Body of pancreas (tissue), 4 donors: Measurements from ENCODE around the gene SPIRE2.

Source experiments
- POLR2A ChIP-seq, 3 donors: fragments of 450-650 bp; IDR thresholded peaks; one replicate each; pipeline ENCODE4 v1.6.1; 2016; ENCODE audit warnings: antibody characterized with exemption in 3 of 3, mild to moderate bottlenecking in 2 of 3
- TF ChIP-seq, protein P1 (sequence below), 7 experiments: fragments of 450-650 bp in 4 of 7; fragments of 200-600 bp in 3 of 7; sonication (generic) in 3 of 7; IDR thresholded peaks; one replicate each; pipeline ENCODE4 v1.5.1; 2016 to 2019; ENCODE audit warnings: antibody characterized with exemption in 7 of 7

DNA sequence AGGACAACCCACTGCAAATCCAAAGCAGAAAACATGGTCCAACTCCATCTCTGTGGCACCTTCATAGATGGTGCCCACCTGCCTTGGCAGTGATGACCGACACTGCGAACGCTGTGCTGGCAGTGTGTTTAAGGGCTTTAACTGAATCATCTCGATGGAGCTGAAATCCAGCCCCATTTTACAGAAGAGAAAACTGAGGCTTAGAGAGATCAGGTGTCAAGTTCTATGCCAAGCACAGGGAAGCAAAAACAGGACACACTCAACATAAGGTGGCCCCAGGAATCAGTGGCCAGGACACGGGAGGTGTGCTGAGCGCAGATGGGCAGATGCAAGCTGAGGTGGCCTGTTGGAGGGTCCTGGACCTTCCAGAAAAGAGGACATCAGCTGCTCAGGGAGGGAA lies 34.5 kb downstream of the SPIRE2 start:
- TF ChIP-seq, protein P1, sequence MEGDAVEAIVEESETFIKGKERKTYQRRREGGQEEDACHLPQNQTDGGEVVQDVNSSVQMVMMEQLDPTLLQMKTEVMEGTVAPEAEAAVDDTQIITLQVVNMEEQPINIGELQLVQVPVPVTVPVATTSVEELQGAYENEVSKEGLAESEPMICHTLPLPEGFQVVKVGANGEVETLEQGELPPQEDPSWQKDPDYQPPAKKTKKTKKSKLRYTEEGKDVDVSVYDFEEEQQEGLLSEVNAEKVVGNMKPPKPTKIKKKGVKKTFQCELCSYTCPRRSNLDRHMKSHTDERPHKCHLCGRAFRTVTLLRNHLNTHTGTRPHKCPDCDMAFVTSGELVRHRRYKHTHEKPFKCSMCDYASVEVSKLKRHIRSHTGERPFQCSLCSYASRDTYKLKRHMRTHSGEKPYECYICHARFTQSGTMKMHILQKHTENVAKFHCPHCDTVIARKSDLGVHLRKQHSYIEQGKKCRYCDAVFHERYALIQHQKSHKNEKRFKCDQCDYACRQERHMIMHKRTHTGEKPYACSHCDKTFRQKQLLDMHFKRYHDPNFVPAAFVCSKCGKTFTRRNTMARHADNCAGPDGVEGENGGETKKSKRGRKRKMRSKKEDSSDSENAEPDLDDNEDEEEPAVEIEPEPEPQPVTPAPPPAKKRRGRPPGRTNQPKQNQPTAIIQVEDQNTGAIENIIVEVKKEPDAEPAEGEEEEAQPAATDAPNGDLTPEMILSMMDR (IDR thresholded peaks at IDR 0.05): no peak
- no peak for TF ChIP-seq POLR2A (IDR thresholded peaks at IDR 0.05)
